Right lobe of liver (tissue), 6 donors: Measurements from ENCODE around the gene BLACAT1. TPM values are rescaled to one million over a fixed set of nuclear protein-coding genes. Genes with fewer than 3 reads are reported as not detected.

Source experiments
- ATAC-seq, 4 donors: fragments of 200-7000 bp; cut with Tn5 transposase; one replicate each; pipeline ENCODE4 v1.9.1; 2020; ENCODE audit warnings: mild to moderate bottlenecking in 4 of 4, moderate library complexity in 4 of 4
- DNase-seq, 3 donors: peaks; one replicate each; pipeline ENCODE4 v3.0.0-alpha.2; 2020
- H3K27ac ChIP-seq, 3 donors: fragments of 200-600 bp; one replicate each; pipeline ENCODE4 v1.8.0; 2022
- H3K27me3 ChIP-seq, 2 donors: fragments of 200-600 bp; one replicate each; pipeline ENCODE4 v1.8.0; 2022
- H3K36me3 ChIP-seq, 4 donors: fragments of 200-600 bp; sonication (generic) in 1 of 4; one replicate each; pipeline versions ENCODE4 v1.5.1 to v1.8.0; 2017 to 2022; ENCODE audit warnings: control low read depth in 1 of 4
- H3K4me1 ChIP-seq, 4 donors: fragments of 200-600 bp; sonication (generic) in 1 of 4; one replicate each; pipeline versions ENCODE4 v1.5.1 to v1.8.0; 2017 to 2022; ENCODE audit warnings: control low read depth in 1 of 4
- H3K4me3 ChIP-seq, 3 donors: fragments of 200-600 bp; one replicate each; pipeline ENCODE4 v1.8.0; 2022
- H3K9me3 ChIP-seq, 4 donors: fragments of 200-600 bp; sonication (generic) in 1 of 4; one replicate each; pipeline versions ENCODE4 v1.5.1 to v1.8.0; 2017 to 2022; ENCODE audit warnings: control low read depth in 1 of 4
- POLR2A ChIP-seq: fragments of 450-650 bp; IDR thresholded peaks from one replicate; pipeline ENCODE4 v1.6.1; 2017; ENCODE audit warnings: antibody characterized with exemption, mild to moderate bottlenecking
- WGBS: methylation state at CpG from one replicate; pipeline ENCODE4 v1.1.6; 2018; ENCODE audit warnings: low coverage, low lambda C conversion rate; ENCODE audit not compliant: insufficient coverage; ENCODE audit errors: missing lambda C conversion rate; 5-methylcytosine and 5-hydroxymethylcytosine counted together
- intact Hi-C, 2 donors: fragments of 100-400 bp; cut with DNase I; formaldehyde crosslinking; loops; one replicate each; pipeline versions ENCODE4 v1.11.2 to v1.14.1; 2022
- total RNA-seq, 6 experiments: library from RNA; depleted of rRNA in 2 of 6; stranded (reverse); fragments of >200 nt in 2 of 6; fragmentation: NEBNext Ultra II Directional in 3 of 6; extraction: Animal tissue kit (Norgen Biotek cat#: 25700) in 3 of 6; gene quantifications; one replicate each; pipeline versions ENCODE4 v1.1.0 to v1.2.4, GENCODE V29; 2016 to 2023
- TF ChIP-seq, protein P1 (sequence below), 4 donors: fragments of 200-600 bp in 3 of 4; fragments of 450-650 bp in 1 of 4; IDR thresholded peaks; one replicate each; pipeline versions ENCODE4 v1.5.1 to v1.8.0; 2016 to 2022; ENCODE audit warnings: antibody characterized with exemption in 4 of 4, mild to moderate bottlenecking in 2 of 4
- donor health status: DM: no; HTN: yes; CAD: no.
- donor health status: DM: no; HTN: no; CAD: no.
- donor health status: DM: no; HTN: no; CAD: no.
- donor health status: DM: no; HTN: yes; CAD: no.
- donor health status: DM: no; HTN: yes; CAD: no.

BLACAT1 gene
- total RNA-seq, 6 experiments from 2014 or later: 0.06 TPM; not detected in 5

DNA sequence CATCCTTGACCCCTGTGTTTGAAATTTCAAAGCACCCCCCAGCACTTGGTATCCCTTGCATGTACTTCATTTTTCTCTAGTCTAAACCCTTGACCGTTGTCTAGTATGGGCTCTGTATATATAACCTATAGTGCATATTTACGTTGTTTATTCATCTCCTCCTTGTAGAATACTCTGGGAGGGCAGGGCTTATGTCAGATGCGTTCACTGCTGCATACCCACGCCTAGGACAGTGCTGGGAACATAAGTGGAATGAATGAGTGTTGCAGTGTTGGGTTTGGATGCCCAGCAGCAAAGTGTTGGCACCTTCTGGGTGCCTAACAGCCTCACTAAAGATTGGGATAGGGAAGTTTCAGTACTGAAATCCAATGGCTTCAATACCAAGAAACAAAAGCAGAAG, 17.6 kb upstream of the BLACAT1 start:
- Histone ChIP-seq H3K36me3 (no peaks in the 10 kb centered on the region), H3K9me3 (no peaks in the 10 kb centered on the region), H3K4me3 (no peak overlapping the region), H3K27me3 (no peaks in the 10 kb centered on the region), H3K4me1 (no peaks in the 10 kb centered on the region), H3K27ac (no peak overlapping the region)
- DNase-seq (no peak), ATAC-seq (no peak)
- intact Hi-C loops: no loop called here
- TF ChIP-seq, protein P1, sequence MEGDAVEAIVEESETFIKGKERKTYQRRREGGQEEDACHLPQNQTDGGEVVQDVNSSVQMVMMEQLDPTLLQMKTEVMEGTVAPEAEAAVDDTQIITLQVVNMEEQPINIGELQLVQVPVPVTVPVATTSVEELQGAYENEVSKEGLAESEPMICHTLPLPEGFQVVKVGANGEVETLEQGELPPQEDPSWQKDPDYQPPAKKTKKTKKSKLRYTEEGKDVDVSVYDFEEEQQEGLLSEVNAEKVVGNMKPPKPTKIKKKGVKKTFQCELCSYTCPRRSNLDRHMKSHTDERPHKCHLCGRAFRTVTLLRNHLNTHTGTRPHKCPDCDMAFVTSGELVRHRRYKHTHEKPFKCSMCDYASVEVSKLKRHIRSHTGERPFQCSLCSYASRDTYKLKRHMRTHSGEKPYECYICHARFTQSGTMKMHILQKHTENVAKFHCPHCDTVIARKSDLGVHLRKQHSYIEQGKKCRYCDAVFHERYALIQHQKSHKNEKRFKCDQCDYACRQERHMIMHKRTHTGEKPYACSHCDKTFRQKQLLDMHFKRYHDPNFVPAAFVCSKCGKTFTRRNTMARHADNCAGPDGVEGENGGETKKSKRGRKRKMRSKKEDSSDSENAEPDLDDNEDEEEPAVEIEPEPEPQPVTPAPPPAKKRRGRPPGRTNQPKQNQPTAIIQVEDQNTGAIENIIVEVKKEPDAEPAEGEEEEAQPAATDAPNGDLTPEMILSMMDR (IDR thresholded peaks at IDR 0.05): no peak
- WGBS: 34% methylated on average over 4 of the region's 4 CpGs

DNA sequence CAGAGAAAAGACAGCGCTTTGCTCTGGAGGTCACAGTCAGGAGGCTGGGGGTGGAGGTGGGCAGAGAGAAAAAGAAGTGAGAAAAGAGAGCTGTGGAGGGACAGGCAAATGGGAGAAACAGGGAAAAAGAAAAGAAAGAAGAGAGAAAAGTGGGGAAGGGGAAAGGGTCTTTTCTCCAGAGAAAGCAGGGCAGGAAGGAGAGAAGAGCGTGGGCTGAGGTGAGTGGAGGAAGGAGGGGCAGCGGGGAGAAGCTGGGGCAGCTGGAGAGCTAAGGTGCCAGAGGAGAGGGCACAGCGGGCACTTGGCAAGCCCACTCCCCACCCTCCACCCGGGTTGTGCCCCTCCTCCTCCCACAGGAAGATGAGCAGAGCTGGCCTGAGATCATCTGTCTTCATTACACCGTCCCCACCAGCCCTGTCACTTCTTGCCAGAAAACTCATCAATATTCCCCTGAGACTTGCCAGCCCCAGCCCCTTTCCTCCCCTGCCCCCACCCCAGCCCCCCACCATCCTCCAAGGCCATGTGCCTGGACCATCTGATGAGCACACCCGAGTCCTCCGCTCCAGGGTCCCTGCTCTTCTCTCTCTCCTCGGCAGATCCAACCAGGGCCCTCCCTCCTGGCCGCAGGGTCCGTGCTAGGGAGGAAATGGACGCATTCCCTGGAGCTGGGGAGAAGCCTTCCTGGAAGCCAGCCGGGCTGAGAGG, 17.0 kb upstream of the BLACAT1 start:
- H3K4me3 ChIP-seq: no peak overlapping the region
- no peak for ATAC-seq
- no peak overlapping the region for H3K27ac ChIP-seq
- 29% methylated on average over 11 of the region's 13 CpGs for WGBS
- intact Hi-C loops: no loop called here
- no peaks in the 10 kb centered on the region for H3K36me3 ChIP-seq
- H3K4me1 ChIP-seq: no peaks in the 10 kb centered on the region
- H3K27me3 ChIP-seq: no peaks in the 10 kb centered on the region
- no peaks in the 10 kb centered on the region for H3K9me3 ChIP-seq
- DNase-seq: no peak
- TF ChIP-seq POLR2A: no peak
- TF ChIP-seq, protein P1 (IDR thresholded peaks at IDR 0.05): no peak

- DNase-seq (no peak), ATAC-seq (no peak)
- no peak for TF ChIP-seq POLR2A
- TF ChIP-seq, protein P1 (IDR thresholded peaks at IDR 0.05): no peak
- Histone ChIP-seq H3K36me3 (no peaks in the 10 kb centered on the region), H3K4me3 (no peak overlapping the region), H3K27ac (no peak overlapping the region), H3K4me1 (no peaks in the 10 kb centered on the region), H3K9me3 (no peaks in the 10 kb centered on the region), H3K27me3 (no peaks in the 10 kb centered on the region)
- 73% methylated on average over 6 of the region's 6 CpGs for WGBS
- intact Hi-C loops: no loop called here
Measured at GRCh38 chr1:205470131-205470530, 14.3 kb upstream of the BLACAT1 start.

GRCh38 chr1:205466595-205467220, 10.9 kb upstream of the BLACAT1 start:
- no peak overlapping the region for H3K27ac ChIP-seq
- no peaks in the 10 kb centered on the region for H3K9me3 ChIP-seq
- no peak for DNase-seq
- no peak overlapping the region for H3K4me3 ChIP-seq
- no peak for TF ChIP-seq POLR2A
- H3K36me3 ChIP-seq: no peaks in the 10 kb centered on the region
- WGBS: 61% methylated on average over 5 of the region's 7 CpGs
- H3K27me3 ChIP-seq: no peaks in the 10 kb centered on the region
- ATAC-seq: no peak
- intact Hi-C loops: no loop called here
- no peaks in the 10 kb centered on the region for H3K4me1 ChIP-seq

DNA sequence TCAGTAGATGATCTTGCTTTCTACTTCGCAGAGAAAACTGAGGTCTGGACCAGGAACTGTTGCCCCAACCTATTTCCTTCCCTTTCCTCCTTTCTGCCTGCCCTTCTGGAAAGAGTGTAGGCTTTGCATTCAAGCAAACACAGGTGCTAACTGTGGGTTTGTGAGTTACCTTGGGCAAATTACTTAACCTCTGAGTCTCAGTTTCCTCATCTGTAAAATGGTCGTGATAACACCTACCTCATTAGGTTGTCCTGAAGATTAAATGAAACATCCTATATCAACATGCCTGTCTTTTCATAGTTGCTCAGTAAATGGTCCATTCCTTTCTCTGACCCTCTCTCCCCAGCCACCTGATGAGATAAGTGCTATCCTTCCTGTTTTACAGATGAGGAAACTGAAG, 9.5 kb upstream of the BLACAT1 start:
- Histone ChIP-seq H3K36me3 (no peaks in the 10 kb centered on the region), H3K4me1 (no peaks in the 10 kb centered on the region), H3K4me3 (no peak overlapping the region), H3K9me3 (no peaks in the 10 kb centered on the region), H3K27me3 (no peaks in the 10 kb centered on the region), H3K27ac (no peak overlapping the region)
- intact Hi-C loops: no loop called here
- WGBS: 31% methylated on average over 2 of the region's 2 CpGs
- no peak for ATAC-seq
- TF ChIP-seq POLR2A: no peak
- TF ChIP-seq, protein P1 (IDR thresholded peaks at IDR 0.05): no peak
- no peak for DNase-seq
